Panc1 (cell line): Measurements from ENCODE around the gene AGFG1. TPM values are rescaled to one million over a fixed set of nuclear protein-coding genes. Genes with fewer than 3 reads are reported as not detected.

Experiments
- ATAC-seq: fragments of 200-7000 bp; cut with Tn5 transposase; 2 replicates; pipeline ENCODE4 v1.9.1; 2020; ENCODE audit warnings: mild to moderate bottlenecking, moderate library complexity
- Bru-seq: library from RNA; stranded (reverse); fragments of 400-500 nt; gene quantifications from one replicate; lab custom pipeline; 2021; lab: Mats Ljungman, UMichigan
- BruChase-seq, 2 experiments: library from RNA; stranded (reverse); fragments of 400-500 nt; gene quantifications; one replicate each; lab custom pipeline; 2021; lab: Mats Ljungman, UMichigan
- BruUV-seq: library from RNA; stranded (reverse); fragments of 400-500 nt; replicated peaks from 2 replicates; lab custom pipeline; 2021; lab: Mats Ljungman, UMichigan
- CTCF ChIA-PET: fragments of 300-600 bp; sonication (Branson Sonifier 250); formaldehyde crosslinking; loops from one replicate; lab custom pipeline; 2022; ENCODE audit warnings: antibody characterized with exemption; lab: Charles Lee
- POLR2A ChIA-PET: fragments of 300-600 bp; sonication (Branson Sonifier 250); formaldehyde crosslinking; loops from one replicate; lab custom pipeline; 2022; ENCODE audit warnings: antibody characterized with exemption; lab: Charles Lee
- DNase-seq: peaks from one replicate; pipeline ENCODE4 v3.0.0-alpha.2; 2010; ENCODE audit warnings: low read depth, low spot score
- H3K27ac ChIP-seq: 2 replicates; pipeline ENCODE4 v1.5.1; 2011; ENCODE audit warnings: mild to moderate bottlenecking, low read length, inconsistent platforms
- H3K27me3 ChIP-seq: fragments of 200-500 bp; sonication (Bioruptor generic); 2 replicates; pipeline ENCODE4 v1.6.0; 2014; ENCODE audit warnings: low read length, inconsistent platforms; ENCODE audit not compliant: control insufficient read depth, insufficient read depth
- H3K36me3 ChIP-seq: fragments of 200-500 bp; sonication (Bioruptor generic); 2 replicates; pipeline ENCODE4 v1.5.1; 2014; ENCODE audit warnings: inconsistent platforms, mild to moderate bottlenecking, low read length, moderate library complexity; ENCODE audit not compliant: control insufficient read depth, insufficient read depth
- H3K4me1 ChIP-seq: 2 replicates; pipeline ENCODE4 v1.5.1; 2011; ENCODE audit warnings: inconsistent platforms, mild to moderate bottlenecking, low read length, moderate library complexity; ENCODE audit not compliant: control insufficient read depth, insufficient read depth
- H3K4me3 ChIP-seq, 2 experiments: 2 replicates each; pipeline ENCODE4 v1.5.1; 2011 to 2012; ENCODE audit warnings: low read depth in 2 of 2, low read length in 2 of 2, mild to moderate bottlenecking in 2 of 2, inconsistent platforms in 1 of 2, moderate library complexity in 1 of 2
- H3K9me3 ChIP-seq: fragments of 200-500 bp; sonication (Bioruptor generic); 2 replicates; pipeline ENCODE4 v1.5.1; 2014; ENCODE audit warnings: low read depth, mild to moderate bottlenecking, inconsistent platforms, low read length, moderate library complexity; ENCODE audit not compliant: control insufficient read depth, insufficient read depth
- CTCF ChIP-seq: fragments of 450-650 bp; IDR thresholded peaks from 2 replicates; pipeline ENCODE4 v1.5.1; 2017; ENCODE audit warnings: mild to moderate bottlenecking
- POLR2AphosphoS5 ChIP-seq: IDR thresholded peaks from 2 replicates; pipeline ENCODE4 v1.6.1; 2012; ENCODE audit warnings: mild to moderate bottlenecking, low read depth, low read length, moderate library complexity
- SIN3A ChIP-seq: IDR thresholded peaks from 2 replicates; pipeline ENCODE4 v1.6.1; 2012; ENCODE audit warnings: low read depth, mild to moderate bottlenecking, low read length, moderate library complexity, borderline replicate concordance; ENCODE audit not compliant: insufficient read depth
- TCF7L2 ChIP-seq: IDR thresholded peaks from 2 replicates; pipeline ENCODE4 v1.6.1; 2011; ENCODE audit warnings: mild to moderate bottlenecking, low read depth, low read length, inconsistent platforms
- in situ Hi-C: cut with HindIII; loops from 2 replicates; pipeline ENCODE4 v1.10.0; 2016; ENCODE audit warnings: low sequenced_read_pairs, low pct_unique_long_range_greater_than_20kb
- intact Hi-C: fragments of 100-400 bp; cut with micrococcal nuclease; formaldehyde crosslinking; loops from one replicate; pipeline ENCODE4 v1.10.0; 2022; ENCODE audit not compliant: unreplicated experiment
- long read RNA-seq: library from polyadenylated mRNA; unstranded; transcript quantifications from one replicate; pipeline ENCODE4 v2.0.0, GENCODE V29; 2021; ENCODE audit not compliant: unreplicated experiment
- polyA plus RNA-seq: library from polyadenylated mRNA; unstranded; fragments of >200 nt; gene quantifications from one replicate; pipeline ENCODE4 v1.2.1, GENCODE V29; 2012; ENCODE audit warnings: missing spikeins; ENCODE audit not compliant: insufficient read length
- total RNA-seq: library from RNA; stranded (reverse); gene quantifications from one replicate; pipeline ENCODE4 v1.2.1, GENCODE V29; 2021; ENCODE audit not compliant: unreplicated experiment
- TF ChIP-seq, protein P1 (sequence below), 2 experiments: IDR thresholded peaks; 2 replicates each; pipeline ENCODE4 v1.6.1; 2011 to 2012; ENCODE audit warnings: low read depth in 2 of 2, control low read depth in 1 of 2, low read length in 1 of 2, mild to moderate bottlenecking in 1 of 2, moderate library complexity in 1 of 2; ENCODE audit not compliant: insufficient read depth in 1 of 2

AGFG1 gene
- 98.5 TPM for total RNA-seq
- polyA plus RNA-seq, result 52.1 TPM
- Bru-seq, nascent RNA, result percentile 94 among the genes with signal in this experiment
- percentile 91 among the genes with signal in this experiment for BruChase-seq, experiment 1, labeled RNA remaining after a 2-hour chase
- BruChase-seq, experiment 2, labeled RNA remaining after a 6-hour chase, result percentile 89 among the genes with signal in this experiment
- long read RNA-seq, full-length matches to known transcripts, result 108 of 133 reads
- long read RNA-seq, partial matches to known transcripts, result 12 of 133 reads
- long read RNA-seq, other reads (novel, unspliced or antisense), result 13 of 133 reads

GRCh38 chr2:227471924-227472264 is at the start of gene AGFG1:
TSS of gene AGFG1 (plus strand) at chr2:227472156. CDS start at chr2:227472422, 266 bp downstream.
- BruUV-seq, result no TSS peak
- peak within 1 kb of the TSS; percentile 68 to 69 for H3K4me3 ChIP-seq
- peak; percentile 90 for ATAC-seq
- TF ChIP-seq CTCF, result peak; percentile 98
- peak; percentile 66 for TF ChIP-seq POLR2AphosphoS5
- 0 out of 2 replicates have a peak, but pooled peaks have one; percentile 60 for TF ChIP-seq SIN3A
- no peak for TF ChIP-seq TCF7L2
- TF ChIP-seq, protein P1, sequence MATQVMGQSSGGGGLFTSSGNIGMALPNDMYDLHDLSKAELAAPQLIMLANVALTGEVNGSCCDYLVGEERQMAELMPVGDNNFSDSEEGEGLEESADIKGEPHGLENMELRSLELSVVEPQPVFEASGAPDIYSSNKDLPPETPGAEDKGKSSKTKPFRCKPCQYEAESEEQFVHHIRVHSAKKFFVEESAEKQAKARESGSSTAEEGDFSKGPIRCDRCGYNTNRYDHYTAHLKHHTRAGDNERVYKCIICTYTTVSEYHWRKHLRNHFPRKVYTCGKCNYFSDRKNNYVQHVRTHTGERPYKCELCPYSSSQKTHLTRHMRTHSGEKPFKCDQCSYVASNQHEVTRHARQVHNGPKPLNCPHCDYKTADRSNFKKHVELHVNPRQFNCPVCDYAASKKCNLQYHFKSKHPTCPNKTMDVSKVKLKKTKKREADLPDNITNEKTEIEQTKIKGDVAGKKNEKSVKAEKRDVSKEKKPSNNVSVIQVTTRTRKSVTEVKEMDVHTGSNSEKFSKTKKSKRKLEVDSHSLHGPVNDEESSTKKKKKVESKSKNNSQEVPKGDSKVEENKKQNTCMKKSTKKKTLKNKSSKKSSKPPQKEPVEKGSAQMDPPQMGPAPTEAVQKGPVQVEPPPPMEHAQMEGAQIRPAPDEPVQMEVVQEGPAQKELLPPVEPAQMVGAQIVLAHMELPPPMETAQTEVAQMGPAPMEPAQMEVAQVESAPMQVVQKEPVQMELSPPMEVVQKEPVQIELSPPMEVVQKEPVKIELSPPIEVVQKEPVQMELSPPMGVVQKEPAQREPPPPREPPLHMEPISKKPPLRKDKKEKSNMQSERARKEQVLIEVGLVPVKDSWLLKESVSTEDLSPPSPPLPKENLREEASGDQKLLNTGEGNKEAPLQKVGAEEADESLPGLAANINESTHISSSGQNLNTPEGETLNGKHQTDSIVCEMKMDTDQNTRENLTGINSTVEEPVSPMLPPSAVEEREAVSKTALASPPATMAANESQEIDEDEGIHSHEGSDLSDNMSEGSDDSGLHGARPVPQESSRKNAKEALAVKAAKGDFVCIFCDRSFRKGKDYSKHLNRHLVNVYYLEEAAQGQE (IDR thresholded peaks at IDR 0.05; ENCODE audit: insufficient read depth in 1 of 2, low read depth in 2 of 2, low read length in 1 of 2), result no peak
- intact Hi-C loops (no loop called here), in situ Hi-C loops (no loop called here)
- H3K36me3 ChIP-seq, result peaks cover 2% of the 10 kb centered on the region
- H3K27me3 ChIP-seq, result no peaks in the 10 kb centered on the region
- no peak for DNase-seq
- ChIA-PET CTCF (no interaction called here), POLR2A (no interaction called here)
- peaks cover 37% of the 10 kb centered on the region for H3K4me1 ChIP-seq
- H3K27ac ChIP-seq, result peak within 1 kb of the TSS; percentile 69
- H3K9me3 ChIP-seq, result no peaks in the 10 kb centered on the region

- TF ChIP-seq POLR2AphosphoS5, result no peak
- H3K27me3 ChIP-seq, result no peaks in the 10 kb centered on the region
- no TSS peak for BruUV-seq
- intact Hi-C loops, result no loop called here
- no peaks in the 10 kb centered on the region for H3K36me3 ChIP-seq
- ChIA-PET CTCF (no interaction called here), POLR2A (no interaction called here)
- no peaks in the 10 kb centered on the region for H3K4me1 ChIP-seq
- no peak overlapping the region for H3K27ac ChIP-seq
- no peaks in the 10 kb centered on the region for H3K9me3 ChIP-seq
- H3K4me3 ChIP-seq, result no peak overlapping the region
- ATAC-seq (no peak), DNase-seq (no peak)
- in situ Hi-C loops, result no loop called here
These were observed 48.1 kb upstream of the AGFG1 start for GRCh38 chr2:227423656-227424499.
